Effector memory CD4-positive, alpha-beta T cell (primary cell): Measurements from ENCODE around the gene PUM1.

ENCODE experiments used
- DNase-seq, 3 donors: peaks; one replicate each; pipeline ENCODE4 v3.0.0-alpha.2; 2020
- H3K27ac ChIP-seq: 2 replicates; pipeline ENCODE4 v1.7.0; 2013; ENCODE audit warnings: mild to moderate bottlenecking, low read length, moderate library complexity; ENCODE audit not compliant: insufficient read depth, poor library complexity, severe bottlenecking
- H3K27me3 ChIP-seq: replicated peaks from 2 replicates; pipeline ENCODE4 v1.7.0; 2013; ENCODE audit warnings: mild to moderate bottlenecking, low read length; ENCODE audit not compliant: insufficient read depth, control insufficient read depth, poor library complexity, severe bottlenecking
- H3K36me3 ChIP-seq: 2 replicates; pipeline ENCODE4 v1.7.0; 2013; ENCODE audit warnings: mild to moderate bottlenecking, low read length, moderate library complexity; ENCODE audit not compliant: control insufficient read depth, insufficient read depth
- H3K4me1 ChIP-seq: 2 replicates; pipeline ENCODE4 v1.7.0; 2013; ENCODE audit warnings: low read length, mild to moderate bottlenecking; ENCODE audit not compliant: control insufficient read depth, insufficient read depth, poor library complexity, severe bottlenecking
- H3K4me3 ChIP-seq: 2 replicates; pipeline ENCODE4 v1.7.0; 2013; ENCODE audit warnings: low read length, low read depth, mild to moderate bottlenecking; ENCODE audit not compliant: insufficient read depth, poor library complexity, severe bottlenecking
- H3K9me3 ChIP-seq: 2 replicates; pipeline ENCODE4 v1.7.0; 2013; ENCODE audit warnings: mild to moderate bottlenecking, low read length, moderate library complexity; ENCODE audit not compliant: control insufficient read depth

The PUM1 gene

DNA sequence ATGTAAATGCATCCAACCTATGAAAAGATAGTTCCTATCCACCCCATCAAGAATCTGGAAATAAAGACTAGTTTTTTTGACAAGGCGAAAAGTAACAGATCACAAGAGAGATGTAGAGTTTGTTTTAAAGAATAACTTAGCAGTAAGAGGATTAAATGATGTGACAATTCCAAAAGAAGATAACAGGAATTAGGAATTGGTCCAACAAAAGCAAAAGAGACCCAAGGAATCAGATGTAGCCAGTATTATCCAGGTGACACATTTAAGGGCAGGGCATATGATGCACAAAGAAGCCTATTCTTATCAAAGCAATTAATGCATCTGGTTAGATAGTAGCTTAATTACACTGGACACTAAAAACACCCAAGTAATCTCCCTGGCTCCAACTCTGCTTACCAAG lies 53.8 kb downstream of the PUM1 start:
- H3K27me3 ChIP-seq, result no peaks in the 10 kb centered on the region
- H3K27ac ChIP-seq, result no peak overlapping the region
- H3K4me1 ChIP-seq, result peaks cover 13% of the 10 kb centered on the region
- H3K36me3 ChIP-seq, result no peaks in the 10 kb centered on the region
- no peaks in the 10 kb centered on the region for H3K9me3 ChIP-seq
- no peak for DNase-seq
- H3K4me3 ChIP-seq, result no peak overlapping the region

DNA sequence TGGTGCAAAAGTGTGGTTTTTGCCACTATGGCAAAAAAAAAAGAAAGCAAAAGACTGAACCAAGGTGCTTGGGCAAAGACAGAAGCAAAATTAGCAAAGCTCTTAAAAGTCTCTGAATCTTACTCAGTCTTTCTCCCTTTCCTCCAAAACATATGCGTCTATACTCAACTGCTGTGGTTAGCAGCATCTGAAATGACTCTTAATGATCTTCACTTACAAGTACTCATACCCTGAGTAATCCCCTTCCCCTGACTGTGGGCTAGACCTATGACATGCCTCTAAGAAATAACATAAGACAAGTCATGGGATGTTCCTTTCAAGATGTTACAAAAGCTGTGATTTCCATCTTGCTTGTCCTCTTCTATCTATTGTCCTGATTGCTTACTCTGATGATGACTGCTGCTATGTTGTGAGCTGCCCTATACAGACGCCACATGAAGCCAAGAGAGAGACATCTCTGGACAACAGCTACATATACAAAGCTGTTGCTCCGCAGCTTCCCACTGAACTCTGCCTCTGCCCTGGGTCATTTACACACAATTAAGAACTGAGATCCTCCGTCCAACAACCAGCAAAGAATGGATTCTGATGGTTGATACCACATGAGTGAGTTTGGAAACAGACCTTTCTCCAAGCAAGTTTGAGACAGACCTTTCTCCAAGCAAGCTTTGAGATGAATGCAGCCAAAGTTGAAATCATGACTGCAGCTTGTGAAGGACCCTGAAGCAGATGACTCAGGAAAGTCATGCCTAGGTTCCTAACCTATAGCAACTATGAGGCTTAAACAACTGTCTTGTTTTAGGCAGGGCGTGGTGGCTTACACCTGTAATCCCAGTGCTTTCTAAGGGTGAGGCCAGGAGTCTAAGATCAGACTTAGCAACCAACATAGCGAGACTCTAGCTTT lies 55.2 kb downstream of the PUM1 start:
- Histone ChIP-seq H3K27ac (no peak overlapping the region), H3K4me1 (peaks cover 13% of the 10 kb centered on the region), H3K36me3 (peaks cover 7% of the 10 kb centered on the region), H3K27me3 (no peaks in the 10 kb centered on the region), H3K4me3 (no peak overlapping the region), H3K9me3 (no peaks in the 10 kb centered on the region)
- DNase-seq, result no peak

DNA sequence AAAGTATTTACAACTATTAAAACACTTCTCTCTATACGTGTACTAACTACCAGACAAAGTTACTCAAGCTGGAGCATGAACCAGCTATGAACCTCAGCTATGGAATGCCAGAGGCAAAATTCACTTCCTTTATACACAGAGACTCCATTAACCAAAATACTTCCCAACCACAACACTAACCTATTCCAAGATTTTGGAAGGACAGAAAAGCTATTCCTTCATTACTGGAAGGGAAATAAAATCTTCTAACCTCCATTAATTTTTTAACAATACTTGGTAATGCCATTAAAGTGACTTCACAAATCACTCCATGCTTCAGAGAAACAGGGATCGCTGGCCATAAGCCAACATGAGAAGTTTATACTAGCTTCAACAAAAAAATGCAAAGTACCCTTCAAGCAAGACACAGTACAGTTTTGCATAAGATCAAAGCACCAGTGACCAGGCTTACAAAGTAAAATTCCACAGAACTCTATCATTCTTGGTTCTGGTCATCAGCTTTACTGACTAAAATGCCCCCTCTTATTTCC lies 58.0 kb downstream of the PUM1 start:
- Histone ChIP-seq H3K4me1 (peaks cover 13% of the 10 kb centered on the region), H3K9me3 (no peaks in the 10 kb centered on the region), H3K27me3 (no peaks in the 10 kb centered on the region), H3K27ac (no peak overlapping the region), H3K4me3 (no peak overlapping the region), H3K36me3 (peaks cover 23% of the 10 kb centered on the region)
- DNase-seq, result no peak

DNA sequence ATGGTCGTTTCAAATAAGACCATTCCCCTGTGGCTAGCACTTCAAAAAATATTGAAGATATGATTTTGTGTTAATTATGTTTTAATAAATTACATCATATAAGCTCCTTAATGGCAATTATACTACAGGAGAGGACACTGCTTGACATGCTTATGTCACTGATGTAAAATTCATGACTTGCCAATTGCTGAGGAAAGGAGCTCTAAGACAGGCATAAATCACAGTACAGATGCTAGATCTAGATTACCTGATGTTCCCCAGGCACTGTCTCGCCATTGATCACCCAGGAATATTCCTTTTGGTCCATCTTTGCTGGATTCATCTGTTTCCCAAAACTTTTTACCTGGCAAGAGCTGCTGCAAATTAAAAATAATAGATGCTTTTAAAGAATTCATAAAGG lies 58.8 kb downstream of the PUM1 start:
- Histone ChIP-seq H3K36me3 (peaks cover 31% of the 10 kb centered on the region), H3K4me3 (no peak overlapping the region), H3K27me3 (no peaks in the 10 kb centered on the region), H3K9me3 (no peaks in the 10 kb centered on the region), H3K4me1 (peaks cover 13% of the 10 kb centered on the region), H3K27ac (no peak overlapping the region)
- DNase-seq, result no peak

DNA sequence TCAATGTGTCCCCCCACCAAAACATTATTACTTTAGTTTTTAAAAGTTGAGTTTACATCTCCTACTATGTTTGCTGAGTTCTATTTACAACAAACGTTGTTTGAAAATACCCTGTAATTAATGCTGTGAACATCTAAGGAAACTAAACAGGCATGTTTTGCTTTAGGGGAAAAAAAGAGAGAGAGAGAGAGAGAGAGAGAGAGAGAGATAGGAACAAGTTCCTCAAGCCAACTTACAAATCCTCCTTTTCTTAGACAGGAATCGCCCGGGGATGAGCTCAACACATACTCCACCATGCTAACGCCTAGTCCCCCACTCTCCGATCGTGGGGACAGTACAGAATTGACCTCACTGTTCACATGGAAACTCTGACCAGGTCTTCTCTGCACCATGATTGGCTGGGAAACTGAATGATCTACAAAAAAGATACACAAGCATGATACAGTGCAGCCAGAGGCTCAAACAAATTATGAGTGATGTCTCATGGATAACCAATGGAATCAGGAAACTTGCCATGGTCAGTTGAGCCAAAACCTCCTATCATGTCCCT lies 59.8 kb downstream of the PUM1 start:
- no peak overlapping the region for H3K4me3 ChIP-seq
- no peak overlapping the region for H3K27ac ChIP-seq
- DNase-seq, result no peak
- H3K4me1 ChIP-seq, result peaks cover 10% of the 10 kb centered on the region
- H3K36me3 ChIP-seq, result peaks cover 31% of the 10 kb centered on the region
- no peaks in the 10 kb centered on the region for H3K27me3 ChIP-seq
- H3K9me3 ChIP-seq, result no peaks in the 10 kb centered on the region

DNA sequence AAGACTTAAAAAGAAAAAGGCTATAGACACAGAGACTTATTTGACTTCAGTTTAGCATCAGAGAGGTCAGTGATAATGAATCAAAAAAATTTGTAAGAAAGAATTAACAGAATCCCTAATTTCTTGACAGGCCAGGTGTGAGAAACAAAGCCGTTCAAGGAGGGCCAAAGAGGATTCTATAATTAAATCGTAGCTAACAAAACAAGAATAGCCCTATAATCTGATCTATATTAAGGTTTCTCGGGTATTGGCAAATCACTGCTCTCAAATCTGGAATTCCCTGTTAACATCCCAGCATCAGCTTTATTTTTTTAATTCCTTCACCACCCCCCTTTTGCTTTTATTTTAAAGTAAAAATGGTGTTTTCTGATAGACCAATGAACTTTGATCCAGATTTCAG lies 60.3 kb downstream of the PUM1 start:
- H3K36me3 ChIP-seq, result peaks cover 31% of the 10 kb centered on the region
- no peak overlapping the region for H3K27ac ChIP-seq
- H3K4me1 ChIP-seq, result peaks cover 6% of the 10 kb centered on the region
- H3K4me3 ChIP-seq, result no peak overlapping the region
- DNase-seq, result no peak
- H3K9me3 ChIP-seq, result no peaks in the 10 kb centered on the region
- H3K27me3 ChIP-seq, result no peaks in the 10 kb centered on the region

DNA sequence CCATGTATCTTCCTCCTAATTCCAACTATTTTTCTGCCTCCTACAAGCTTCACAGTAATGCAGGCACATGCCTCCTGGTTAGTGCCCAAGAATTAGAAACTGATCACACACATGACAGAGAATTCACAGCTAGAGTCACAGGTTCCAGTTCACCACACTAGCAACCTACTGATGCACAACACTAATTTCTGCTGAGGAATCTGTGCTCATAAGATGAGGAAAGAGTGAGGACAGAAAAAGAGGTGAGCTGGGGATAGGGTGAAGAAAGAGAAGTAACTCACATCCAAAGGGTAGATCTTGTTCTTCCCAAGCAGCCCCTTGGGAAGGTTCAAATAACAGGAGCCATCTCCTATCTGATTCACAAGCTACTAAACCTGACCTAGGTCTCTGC lies 61.3 kb downstream of the PUM1 start:
- no peaks in the 10 kb centered on the region for H3K4me1 ChIP-seq
- no peak overlapping the region for H3K27ac ChIP-seq
- peaks cover 31% of the 10 kb centered on the region for H3K36me3 ChIP-seq

DNA sequence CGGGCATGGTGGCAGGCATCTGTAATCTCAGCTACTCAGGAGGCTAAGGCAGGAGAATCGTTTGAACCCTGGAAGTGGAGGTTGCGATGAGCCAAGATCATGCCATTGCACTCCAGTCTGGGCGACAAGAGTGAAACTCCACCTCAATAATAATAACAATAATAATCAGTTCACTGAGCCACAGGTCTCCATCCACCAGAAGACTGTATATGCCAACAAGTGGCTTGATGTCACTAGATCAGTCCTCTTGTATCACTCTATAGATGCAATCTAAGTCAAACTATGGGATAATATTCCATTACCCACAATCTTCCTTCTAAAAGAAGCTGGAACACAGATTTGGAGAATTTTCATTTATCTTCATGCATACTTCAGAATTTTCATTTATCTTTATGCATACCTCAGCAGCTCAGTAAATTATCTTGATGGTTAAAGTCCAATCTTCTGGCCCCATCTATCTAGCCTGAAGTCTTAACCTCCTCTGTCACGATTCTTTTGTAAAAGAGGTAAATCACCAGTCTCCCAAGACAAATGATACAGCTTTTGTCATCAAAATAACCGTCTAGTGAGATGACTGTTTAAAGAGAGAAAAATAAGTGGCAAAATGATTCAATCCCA lies 61.8 kb downstream of the PUM1 start:
- Histone ChIP-seq H3K4me1 (no peaks in the 10 kb centered on the region), H3K9me3 (no peaks in the 10 kb centered on the region), H3K36me3 (peaks cover 31% of the 10 kb centered on the region), H3K4me3 (no peak overlapping the region), H3K27ac (no peak overlapping the region), H3K27me3 (no peaks in the 10 kb centered on the region)
- no peak for DNase-seq

More for the DNA sequence above, 61.3 kb downstream of the PUM1 start:
- no peaks in the 10 kb centered on the region for H3K9me3 ChIP-seq
- H3K27me3 ChIP-seq, result no peaks in the 10 kb centered on the region
- no peak for DNase-seq
- H3K4me3 ChIP-seq, result no peak overlapping the region

DNA sequence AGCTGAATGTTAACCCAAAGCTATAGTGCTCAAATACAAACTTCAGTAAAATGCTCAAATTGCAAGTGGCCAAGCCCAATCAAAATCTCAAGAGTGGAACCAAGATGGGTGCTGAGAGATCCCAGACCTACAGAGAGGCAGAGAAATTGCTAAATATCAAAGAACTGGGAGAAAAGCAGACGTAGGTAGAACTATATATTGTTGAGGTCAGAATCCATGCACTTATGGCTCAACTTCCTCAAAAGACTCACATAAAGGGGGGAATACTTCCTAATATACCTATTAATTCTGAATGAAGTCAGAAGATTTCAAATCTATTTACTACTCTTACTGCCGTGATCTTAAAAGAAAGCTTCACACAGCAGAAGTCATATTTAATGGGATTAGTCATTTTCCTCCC lies 65.2 kb downstream of the PUM1 start:
- H3K36me3 ChIP-seq, result peaks cover 30% of the 10 kb centered on the region
- H3K9me3 ChIP-seq, result no peaks in the 10 kb centered on the region
- H3K27me3 ChIP-seq, result no peaks in the 10 kb centered on the region
- DNase-seq, result no peak
- H3K27ac ChIP-seq, result no peak overlapping the region
- no peaks in the 10 kb centered on the region for H3K4me1 ChIP-seq
- H3K4me3 ChIP-seq, result no peak overlapping the region

DNA sequence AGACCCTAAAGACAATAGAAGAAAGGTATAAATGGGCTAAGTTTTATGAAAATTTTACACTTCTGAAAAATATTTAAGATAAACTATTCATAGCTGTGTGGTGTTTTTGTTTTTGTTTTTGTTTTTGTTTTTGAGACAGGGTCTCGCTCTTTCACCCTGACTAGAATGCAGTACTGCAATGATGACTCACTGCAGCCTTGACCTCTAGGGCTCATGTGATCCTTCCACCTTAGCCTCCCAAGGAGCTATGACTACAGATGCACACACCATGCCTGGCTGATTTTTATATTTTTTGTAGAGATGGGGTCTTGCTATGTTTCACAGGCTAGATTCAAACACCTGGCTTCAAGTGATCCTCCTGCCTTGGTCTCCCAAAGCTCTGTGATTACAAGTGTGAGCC lies 66.6 kb downstream of the PUM1 start:
- peaks cover 16% of the 10 kb centered on the region for H3K36me3 ChIP-seq

More for the DNA sequence above, 66.6 kb downstream of the PUM1 start:
- no peak overlapping the region for H3K27ac ChIP-seq
- no peaks in the 10 kb centered on the region for H3K4me1 ChIP-seq
- no peaks in the 10 kb centered on the region for H3K9me3 ChIP-seq
- H3K27me3 ChIP-seq, result no peaks in the 10 kb centered on the region
- no peak for DNase-seq
- no peak overlapping the region for H3K4me3 ChIP-seq
